ENCODE measurements around the gene POLD2. TPM values are rescaled to one million over a fixed set of nuclear protein-coding genes. Genes with fewer than 3 reads are reported as not detected.
"Not testable (repeated sequence)": the region's sequence is repeated elsewhere in the genome, so short reads cannot be mapped to it uniquely, and the experiment has no call there.

The POLD2 gene
- total RNA-seq, 1 experiment from 2014 or later, result 131 TPM

GRCh38 chr7:44172352-44172751 lies 49.0 kb upstream of the POLD2 start:
- Histone ChIP-seq H3K27ac (ENCODE audit: insufficient read length, low read depth, low read length) (no peak overlapping the region), H3K18ac (ENCODE audit: insufficient read length, low read depth, low read length) (no peak overlapping the region), H3K27me3 (ENCODE audit: insufficient read depth, low read length) (no peaks in the 10 kb centered on the region), H2BK12ac (ENCODE audit: insufficient read length, low read depth, low read length) (no peak overlapping the region), H3K9me3 (ENCODE audit: control insufficient read depth, low read depth, low read length) (no peaks in the 10 kb centered on the region), H3K23ac (ENCODE audit: insufficient read length, low read depth, low read length) (no peak overlapping the region), H4K20me1 (ENCODE audit: control insufficient read depth, insufficient read depth, insufficient read length) (no peaks in the 10 kb centered on the region), H3K4me1 (ENCODE audit: insufficient read depth, low read length) (no peaks in the 10 kb centered on the region), H3K56ac (ENCODE audit: insufficient read length, low read depth, low read length) (no peak overlapping the region), H2BK15ac (ENCODE audit: low read depth, low read length) (no peak overlapping the region), H3K79me1 (ENCODE audit: insufficient read depth, low read depth, low read length, poor library complexity, severe bottlenecking) (no peaks in the 10 kb centered on the region), H2AFZ (ENCODE audit: low read length) (no peak overlapping the region), H4K8ac (replicated peaks; ENCODE audit: insufficient read length, low read depth, low read length) (no peak overlapping the region), H2BK20ac (ENCODE audit: low read depth, low read length, poor library complexity, severe bottlenecking) (no peak overlapping the region), H4K91ac (ENCODE audit: insufficient read length, low read depth, low read length) (no peak overlapping the region), H3K14ac (ENCODE audit: insufficient read depth, low read length) (no peak overlapping the region), H2BK5ac (ENCODE audit: insufficient read length, low read length) (no peak overlapping the region), H3K9ac (ENCODE audit: extremely low read depth, insufficient read length, low read length) (no peak overlapping the region), H2AK5ac (ENCODE audit: insufficient read length, low read length) (no peak overlapping the region), H3K4me2 (ENCODE audit: insufficient read depth, insufficient read length, low read length) (no peak overlapping the region), H3K4ac (ENCODE audit: low read depth, low read length) (no peak overlapping the region), H2BK120ac (ENCODE audit: low read depth, low read length, poor library complexity, severe bottlenecking) (no peak overlapping the region), H4K5ac (ENCODE audit: insufficient read length, low read depth, low read length) (no peak overlapping the region), H3K79me2 (ENCODE audit: insufficient read depth, low read length) (no peaks in the 10 kb centered on the region), H3T11ph (ENCODE audit: low read length) (no peak overlapping the region), H3K23me2 (ENCODE audit: insufficient read length, low read depth, low read length, poor library complexity, severe bottlenecking) (no peaks in the 10 kb centered on the region)
- Mint-ChIP-seq H3K4me1 (peaks cover 5 to 8% of the 10 kb centered on the region in 2 experiments; a peak in 3 of 4 replicates), H3K36me3 (ENCODE audit: insufficient read depth in 1 of 3, low read depth in 3 of 3) (no peaks in the 10 kb centered on the region), H3K9me3 (peaks cover 2 to 3% of the 10 kb centered on the region in 2 experiments; a peak in 4 of 5 replicates), H3K4me3 (no peak overlapping the region), H3K27ac (no peak overlapping the region), H3K27me3 (ENCODE audit: low read depth) (peaks cover 43% of the 10 kb centered on the region)
- DNase-seq, result peak; percentile 12
- TF ChIP-seq CTCF (conservative IDR thresholded peaks at IDR 0.05), result no peak

GRCh38 chr7:44171901-44172300 lies 48.6 kb upstream of the POLD2 start:
- H3K56ac ChIP-seq (ENCODE audit: insufficient read length, low read depth, low read length); H3K14ac ChIP-seq (ENCODE audit: insufficient read depth, low read length); H4K20me1 ChIP-seq (ENCODE audit: control insufficient read depth, insufficient read depth, insufficient read length); H2AK5ac ChIP-seq (ENCODE audit: insufficient read length, low read length); H2BK12ac ChIP-seq (ENCODE audit: insufficient read length, low read depth, low read length); H3K4me1 Mint-ChIP-seq; H3K18ac ChIP-seq (ENCODE audit: insufficient read length, low read depth, low read length); H2BK15ac ChIP-seq (ENCODE audit: low read depth, low read length); H3K23me2 ChIP-seq (ENCODE audit: insufficient read length, low read depth, low read length, poor library complexity, severe bottlenecking); H2BK20ac ChIP-seq (ENCODE audit: low read depth, low read length, poor library complexity, severe bottlenecking); H2AFZ ChIP-seq (ENCODE audit: low read length); H4K5ac ChIP-seq (ENCODE audit: insufficient read length, low read depth, low read length); H3K36me3 Mint-ChIP-seq (ENCODE audit: insufficient read depth in 1 of 3, low read depth in 3 of 3); H3K27ac Mint-ChIP-seq; H3K4me2 ChIP-seq (ENCODE audit: insufficient read depth, insufficient read length, low read length); H3K9me3 Mint-ChIP-seq; H3K4me3 Mint-ChIP-seq; H3T11ph ChIP-seq (ENCODE audit: low read length); H3K4ac ChIP-seq (ENCODE audit: low read depth, low read length); H3K27ac ChIP-seq (ENCODE audit: insufficient read length, low read depth, low read length); H3K9ac ChIP-seq (ENCODE audit: extremely low read depth, insufficient read length, low read length); H3K9me3 ChIP-seq (ENCODE audit: control insufficient read depth, low read depth, low read length); H3K23ac ChIP-seq (ENCODE audit: insufficient read length, low read depth, low read length); H2BK5ac ChIP-seq (ENCODE audit: insufficient read length, low read length); H4K8ac ChIP-seq (replicated peaks; ENCODE audit: insufficient read length, low read depth, low read length); H3K4me1 ChIP-seq (ENCODE audit: insufficient read depth, low read length); H4K91ac ChIP-seq (ENCODE audit: insufficient read length, low read depth, low read length); H3K79me2 ChIP-seq (ENCODE audit: insufficient read depth, low read length); H3K79me1 ChIP-seq (ENCODE audit: insufficient read depth, low read depth, low read length, poor library complexity, severe bottlenecking); H3K27me3 ChIP-seq (ENCODE audit: insufficient read depth, low read length); H2BK120ac ChIP-seq (ENCODE audit: low read depth, low read length, poor library complexity, severe bottlenecking); DNase-seq: not testable (repeated sequence)
- no CpG with 5 or more reads among the region's 9 CpGs for WGBS (ENCODE audit: extremely low coverage, insufficient read length, low lambda C conversion rate)
- H3K27me3 Mint-ChIP-seq (ENCODE audit: low read depth), result peaks cover 47% of the 10 kb centered on the region
